ENCODE data around the gene ALDH3B1.

The ALDH3B1 gene

DNA sequence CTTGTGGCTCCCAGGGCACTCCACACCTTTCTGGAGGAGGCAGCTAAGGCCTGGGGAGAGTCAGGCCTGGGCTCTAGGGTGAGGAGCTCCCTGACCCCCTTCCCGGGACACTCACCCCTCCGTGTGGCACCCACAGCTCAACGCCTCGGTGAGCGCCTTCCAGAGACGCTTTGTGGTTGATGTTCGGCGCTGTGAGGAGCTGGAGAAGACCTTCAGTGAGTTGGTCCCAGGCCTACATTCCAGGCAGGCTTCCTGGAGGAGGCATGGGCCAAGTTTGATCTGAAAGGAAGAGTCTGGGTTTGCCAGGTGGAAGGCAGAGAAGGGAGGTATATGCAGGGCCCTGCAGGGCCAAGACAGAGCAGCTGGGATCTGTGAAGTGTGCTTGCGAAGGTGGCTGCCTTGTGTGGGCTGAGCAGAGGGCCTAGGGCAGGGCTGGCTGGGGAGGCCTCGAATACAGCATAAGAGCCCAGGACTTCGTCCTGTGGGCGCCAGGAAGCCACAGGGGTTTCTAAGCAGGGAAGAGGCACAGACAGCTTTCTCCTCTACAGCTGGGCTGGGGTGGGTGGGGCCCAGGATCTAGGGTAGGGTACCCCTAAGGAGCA is 31.6 kb downstream of the ALDH3B1 start (continued):
- TF ChIP-seq, protein P1, sequence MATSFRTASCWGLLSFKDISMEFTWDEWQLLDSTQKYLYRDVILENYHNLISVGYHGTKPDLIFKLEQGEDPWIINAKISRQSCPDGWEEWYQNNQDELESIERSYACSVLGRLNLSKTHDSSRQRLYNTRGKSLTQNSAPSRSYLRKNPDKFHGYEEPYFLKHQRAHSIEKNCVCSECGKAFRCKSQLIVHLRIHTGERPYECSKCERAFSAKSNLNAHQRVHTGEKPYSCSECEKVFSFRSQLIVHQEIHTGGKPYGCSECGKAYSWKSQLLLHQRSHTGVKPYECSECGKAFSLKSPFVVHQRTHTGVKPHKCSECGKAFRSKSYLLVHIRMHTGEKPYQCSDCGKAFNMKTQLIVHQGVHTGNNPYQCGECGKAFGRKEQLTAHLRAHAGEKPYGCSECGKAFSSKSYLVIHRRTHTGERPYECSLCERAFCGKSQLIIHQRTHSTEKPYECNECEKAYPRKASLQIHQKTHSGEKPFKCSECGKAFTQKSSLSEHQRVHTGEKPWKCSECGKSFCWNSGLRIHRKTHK (tag by site-specific recombination; IDR thresholded peaks at IDR 0.05), result no peak

DNA sequence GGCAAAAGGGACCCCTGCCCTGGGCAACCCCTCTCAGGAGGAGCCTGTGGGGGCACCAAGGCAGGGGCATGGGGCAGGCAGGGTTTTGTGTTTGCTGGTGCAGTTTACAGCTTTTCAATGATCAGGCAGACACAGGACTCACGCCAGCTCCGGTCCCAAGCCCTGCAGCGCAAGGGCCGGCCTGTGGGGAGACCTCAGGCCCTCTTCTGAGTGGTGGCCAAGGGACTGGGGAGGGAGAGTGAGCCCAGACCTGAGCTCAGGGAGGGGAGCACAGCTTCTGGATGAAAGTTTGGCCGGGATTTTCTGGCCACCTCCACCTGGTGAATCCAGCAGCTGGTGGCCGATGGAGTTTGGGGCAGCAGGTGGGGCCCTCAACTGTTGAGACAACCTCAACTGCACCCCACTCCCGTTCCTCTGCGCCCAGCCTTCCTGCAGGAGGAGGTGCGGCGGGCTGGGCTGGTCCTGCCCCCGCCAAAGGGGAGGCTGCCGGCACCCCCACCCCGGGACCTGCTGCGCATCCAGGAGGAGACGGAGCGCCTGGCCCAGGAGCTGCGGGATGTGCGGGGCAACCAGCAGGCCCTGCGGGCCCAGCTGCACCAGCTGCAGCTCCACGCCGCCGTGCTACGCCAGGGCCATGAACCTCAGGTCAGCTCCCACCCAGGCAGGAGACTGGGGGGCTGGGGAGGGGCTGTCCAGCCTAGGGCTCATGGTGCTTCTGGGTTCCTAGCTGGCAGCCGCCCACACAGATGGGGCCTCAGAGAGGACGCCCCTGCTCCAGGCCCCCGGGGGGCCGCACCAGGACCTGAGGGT is 32.3 kb downstream of the ALDH3B1 start:
- CTCF ChIA-PET, result no interaction called here

DNA sequence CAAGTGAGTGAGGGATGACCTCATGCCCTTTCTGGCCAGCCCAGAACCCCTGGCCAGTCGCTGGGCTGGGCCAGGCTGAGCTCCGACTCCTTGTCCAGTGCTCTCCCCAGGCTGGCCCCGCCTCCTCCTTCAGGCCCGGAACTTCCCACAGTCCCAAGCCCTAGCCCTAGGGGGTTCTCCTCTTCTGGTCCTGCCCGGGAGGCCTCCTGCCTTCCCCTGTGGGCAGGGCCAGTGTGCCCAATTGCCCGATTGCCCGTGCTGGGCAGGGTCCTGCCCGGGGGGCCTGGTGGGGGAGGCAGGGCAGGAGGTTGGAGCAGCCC is 32.9 kb downstream of the ALDH3B1 start:
- Histone ChIP-seq H3K27ac (ENCODE audit: extremely low read depth, low read depth, low read length) (no peak overlapping the region), H3K9me3 (ENCODE audit: control insufficient read depth, insufficient read depth, low read depth, low read length) (no peaks in the 10 kb centered on the region), H3K4me3 (ENCODE audit: low read depth, low read length) (no peak overlapping the region), H3K4me1 (ENCODE audit: control insufficient read depth, insufficient read depth, low read length) (no peaks in the 10 kb centered on the region), H3K36me3 (ENCODE audit: control insufficient read depth in 2 of 2, insufficient read depth in 1 of 2, low read length in 2 of 2) (peaks cover 0 to 10% of the 10 kb centered on the region in 2 experiments; a peak in 1 of 3 replicates)
- ChIA-PET POLR2A (interaction anchor here (1.4 kb wide), 1 partner anchor 9 kb away, joined by 3 read pairs; no protein-coding TSS in a partner anchor), CTCF (no interaction called here)
- TF ChIP-seq GLIS1 (tag by site-specific recombination; IDR thresholded peaks at IDR 0.05) (peak; percentile 81), ZSCAN16 (tag by site-specific recombination; IDR thresholded peaks at IDR 0.05) (no peak)

More for the DNA sequence above, 32.3 kb downstream of the ALDH3B1 start:
- POLR2A ChIA-PET, result interaction anchor here (1.4 kb wide), 1 partner anchor 10 kb away, joined by 3 read pairs; no protein-coding TSS in a partner anchor
- Histone ChIP-seq H3K27ac (ENCODE audit: extremely low read depth, low read depth, low read length) (no peak overlapping the region), H3K4me3 (ENCODE audit: low read depth, low read length) (no peak overlapping the region), H3K4me1 (ENCODE audit: control insufficient read depth, insufficient read depth, low read length) (no peaks in the 10 kb centered on the region), H3K9me3 (ENCODE audit: control insufficient read depth, insufficient read depth, low read depth, low read length) (no peaks in the 10 kb centered on the region), H3K36me3 (ENCODE audit: control insufficient read depth in 2 of 2, insufficient read depth in 1 of 2, low read length in 2 of 2) (peaks cover 0 to 7% of the 10 kb centered on the region in 2 experiments; a peak in 1 of 3 replicates)
- TF ChIP-seq ZFHX2 (tag by site-specific recombination; conservative IDR thresholded peaks at IDR 0.05), result 0 out of 2 replicates have a peak, but pooled peaks have one; percentile 20
- TF ChIP-seq, protein P2, sequence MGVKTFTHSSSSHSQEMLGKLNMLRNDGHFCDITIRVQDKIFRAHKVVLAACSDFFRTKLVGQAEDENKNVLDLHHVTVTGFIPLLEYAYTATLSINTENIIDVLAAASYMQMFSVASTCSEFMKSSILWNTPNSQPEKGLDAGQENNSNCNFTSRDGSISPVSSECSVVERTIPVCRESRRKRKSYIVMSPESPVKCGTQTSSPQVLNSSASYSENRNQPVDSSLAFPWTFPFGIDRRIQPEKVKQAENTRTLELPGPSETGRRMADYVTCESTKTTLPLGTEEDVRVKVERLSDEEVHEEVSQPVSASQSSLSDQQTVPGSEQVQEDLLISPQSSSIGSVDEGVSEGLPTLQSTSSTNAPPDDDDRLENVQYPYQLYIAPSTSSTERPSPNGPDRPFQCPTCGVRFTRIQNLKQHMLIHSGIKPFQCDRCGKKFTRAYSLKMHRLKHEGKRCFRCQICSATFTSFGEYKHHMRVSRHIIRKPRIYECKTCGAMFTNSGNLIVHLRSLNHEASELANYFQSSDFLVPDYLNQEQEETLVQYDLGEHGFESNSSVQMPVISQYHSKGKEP (tag by site-specific recombination; IDR thresholded peaks at IDR 0.05), result no peak

DNA sequence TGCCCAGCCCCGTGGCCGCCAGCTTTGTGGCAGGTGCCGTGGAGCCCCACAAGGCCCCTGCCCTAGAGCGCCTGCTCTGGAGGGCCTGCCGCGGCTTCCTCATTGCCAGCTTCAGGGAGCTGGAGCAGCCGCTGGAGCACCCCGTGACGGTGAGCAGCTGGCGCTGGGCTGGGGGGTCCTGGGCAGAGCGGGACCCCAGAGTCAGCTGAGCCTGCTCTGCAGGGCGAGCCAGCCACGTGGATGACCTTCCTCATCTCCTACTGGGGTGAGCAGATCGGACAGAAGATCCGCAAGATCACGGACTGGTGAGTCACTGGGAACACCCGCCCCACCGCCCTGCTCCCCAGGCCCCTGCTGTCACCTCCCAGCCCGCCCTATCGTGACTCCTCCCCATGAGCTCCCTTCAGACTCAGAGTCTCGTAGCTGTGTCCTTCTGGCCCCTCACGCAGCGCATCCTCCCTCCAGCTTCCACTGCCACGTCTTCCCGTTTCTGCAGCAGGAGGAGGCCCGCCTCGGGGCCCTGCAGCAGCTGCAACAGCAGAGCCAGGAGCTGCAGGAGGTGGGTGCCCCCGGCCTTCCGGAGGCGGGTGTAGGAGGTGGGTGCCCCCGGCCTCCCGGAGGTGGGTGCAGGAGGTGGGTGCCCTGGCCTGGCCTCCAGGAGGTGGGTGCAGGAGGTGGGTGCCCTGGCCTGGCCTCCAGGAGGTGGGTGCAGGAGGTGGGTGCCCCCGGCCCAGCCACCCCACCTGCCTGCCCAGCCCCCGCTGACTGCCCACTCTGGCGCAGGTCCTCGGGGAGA is 33.4 kb downstream of the ALDH3B1 start:
- ChIA-PET POLR2A (interaction anchor here (0.6 to 1.4 kb wide), 2 partner anchors 9 to 14 kb away, joined by 3 to 5 read pairs; no protein-coding TSS in a partner anchor), CTCF (no interaction called here)
- TF ChIP-seq GFI1B (tag by site-specific recombination; IDR thresholded peaks at IDR 0.05), result no peak
- TF ChIP-seq ZNF600 (tag by site-specific recombination; IDR thresholded peaks at IDR 0.05), result 0 out of 2 replicates have a peak, but pooled peaks have one; percentile 21
- peak; percentile 81 for TF ChIP-seq ZFHX2 (tag by site-specific recombination; conservative IDR thresholded peaks at IDR 0.05)
- TF ChIP-seq SP7 (tag by site-specific recombination; IDR thresholded peaks at IDR 0.05), result peak; percentile 38
- TF ChIP-seq, protein P3, sequence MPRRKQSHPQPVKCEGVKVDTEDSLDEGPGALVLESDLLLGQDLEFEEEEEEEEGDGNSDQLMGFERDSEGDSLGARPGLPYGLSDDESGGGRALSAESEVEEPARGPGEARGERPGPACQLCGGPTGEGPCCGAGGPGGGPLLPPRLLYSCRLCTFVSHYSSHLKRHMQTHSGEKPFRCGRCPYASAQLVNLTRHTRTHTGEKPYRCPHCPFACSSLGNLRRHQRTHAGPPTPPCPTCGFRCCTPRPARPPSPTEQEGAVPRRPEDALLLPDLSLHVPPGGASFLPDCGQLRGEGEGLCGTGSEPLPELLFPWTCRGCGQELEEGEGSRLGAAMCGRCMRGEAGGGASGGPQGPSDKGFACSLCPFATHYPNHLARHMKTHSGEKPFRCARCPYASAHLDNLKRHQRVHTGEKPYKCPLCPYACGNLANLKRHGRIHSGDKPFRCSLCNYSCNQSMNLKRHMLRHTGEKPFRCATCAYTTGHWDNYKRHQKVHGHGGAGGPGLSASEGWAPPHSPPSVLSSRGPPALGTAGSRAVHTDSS (tag by site-specific recombination; IDR thresholded peaks at IDR 0.05), result no peak
- TF ChIP-seq, protein P4, sequence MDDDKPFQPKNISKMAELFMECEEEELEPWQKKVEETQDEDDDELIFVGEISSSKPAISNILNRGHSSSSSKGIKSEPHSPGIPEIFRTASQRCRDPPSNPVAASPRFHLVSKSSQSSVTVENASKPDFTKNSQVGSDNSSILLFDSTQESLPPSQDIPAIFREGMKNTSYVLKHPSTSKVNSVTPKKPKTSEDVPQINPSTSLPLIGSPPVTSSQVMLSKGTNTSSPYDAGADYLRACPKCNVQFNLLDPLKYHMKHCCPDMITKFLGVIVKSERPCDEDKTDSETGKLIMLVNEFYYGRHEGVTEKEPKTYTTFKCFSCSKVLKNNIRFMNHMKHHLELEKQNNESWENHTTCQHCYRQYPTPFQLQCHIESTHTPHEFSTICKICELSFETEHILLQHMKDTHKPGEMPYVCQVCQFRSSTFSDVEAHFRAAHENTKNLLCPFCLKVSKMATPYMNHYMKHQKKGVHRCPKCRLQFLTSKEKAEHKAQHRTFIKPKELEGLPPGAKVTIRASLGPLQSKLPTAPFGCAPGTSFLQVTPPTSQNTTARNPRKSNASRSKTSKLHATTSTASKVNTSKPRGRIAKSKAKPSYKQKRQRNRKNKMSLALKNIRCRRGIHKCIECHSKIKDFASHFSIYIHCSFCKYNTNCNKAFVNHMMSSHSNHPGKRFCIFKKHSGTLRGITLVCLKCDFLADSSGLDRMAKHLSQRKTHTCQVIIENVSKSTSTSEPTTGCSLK (tag by site-specific recombination; IDR thresholded peaks at IDR 0.05), result no peak
- peak; percentile 92 for TF ChIP-seq EGR2 (tag by site-specific recombination; IDR thresholded peaks at IDR 0.05; ENCODE audit: low read depth)
- TF ChIP-seq ZNF423 (tag by site-specific recombination; IDR thresholded peaks at IDR 0.05), result peak; percentile 24; the same call in 1 of the 2 replicates
- no peak for TF ChIP-seq ZNF670 (tag by site-specific recombination; IDR thresholded peaks at IDR 0.05; ENCODE audit: low read depth)
- TF ChIP-seq KLF1 (tag by site-specific recombination; IDR thresholded peaks at IDR 0.05), result peak; percentile 80
- TF ChIP-seq ZNF341 (tag by site-specific recombination; IDR thresholded peaks at IDR 0.05; ENCODE audit: low read depth), result 0 out of 2 replicates have a peak, but pooled peaks have one; percentile 14
- peak; percentile 24; the same call in 1 of the 2 replicates for TF ChIP-seq SP2 (tag by site-specific recombination; IDR thresholded peaks at IDR 0.05)
- peak; percentile 44 for TF ChIP-seq ZIC2 (tag by site-specific recombination; IDR thresholded peaks at IDR 0.05)
- Histone ChIP-seq H3K9me3 (ENCODE audit: control insufficient read depth, insufficient read depth, low read depth, low read length) (no peaks in the 10 kb centered on the region), H3K4me3 (ENCODE audit: low read depth, low read length) (no peak overlapping the region), H3K27ac (ENCODE audit: extremely low read depth, low read depth, low read length) (no peak overlapping the region), H3K4me1 (ENCODE audit: control insufficient read depth, insufficient read depth, low read length) (no peaks in the 10 kb centered on the region), H3K36me3 (ENCODE audit: control insufficient read depth in 2 of 2, insufficient read depth in 1 of 2, low read length in 2 of 2) (peaks cover 0 to 10% of the 10 kb centered on the region in 2 experiments; a peak in 1 of 3 replicates)
